Measurements from ENCODE around the gene C3orf20.

The C3orf20 gene

DNA sequence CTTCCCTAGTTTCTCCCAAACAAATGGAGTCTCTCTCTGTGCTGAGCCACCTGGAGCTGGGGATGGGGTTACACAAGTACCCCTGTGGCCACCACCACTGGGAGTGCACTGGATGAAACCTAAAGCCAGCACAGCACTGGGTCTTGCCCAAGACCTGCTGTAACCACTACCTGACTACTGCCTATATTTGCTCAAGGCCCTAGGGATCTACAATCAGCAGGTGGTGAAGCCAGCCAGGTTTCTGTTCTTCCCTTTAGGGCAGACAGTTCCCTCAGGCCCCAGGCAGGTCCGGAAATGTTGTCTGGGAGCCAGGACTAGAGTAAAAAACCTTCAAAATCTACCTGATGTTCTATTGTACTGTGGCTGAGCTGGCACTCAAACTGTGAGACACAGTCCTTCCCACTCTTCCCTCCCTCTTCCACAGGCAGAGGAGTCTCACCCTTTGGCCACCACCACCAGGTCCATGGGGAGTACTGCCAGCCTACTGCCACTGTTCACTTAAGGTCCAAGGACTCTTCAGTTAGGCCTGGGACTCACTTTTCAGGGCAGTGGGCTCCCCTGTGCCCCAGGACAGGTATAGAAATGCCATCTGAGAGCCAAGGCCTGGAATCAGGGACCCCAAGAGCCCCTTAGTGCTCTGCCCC is 23.8 kb downstream of the C3orf20 start:
- H3K36me3 ChIP-seq: no peaks in the 10 kb centered on the region
- no peak overlapping the region for H3K27ac ChIP-seq
- H3K4me3 ChIP-seq (ENCODE audit: low read depth, low read length): no peak overlapping the region
- no peak for DNase-seq
- TF ChIP-seq, protein P1, sequence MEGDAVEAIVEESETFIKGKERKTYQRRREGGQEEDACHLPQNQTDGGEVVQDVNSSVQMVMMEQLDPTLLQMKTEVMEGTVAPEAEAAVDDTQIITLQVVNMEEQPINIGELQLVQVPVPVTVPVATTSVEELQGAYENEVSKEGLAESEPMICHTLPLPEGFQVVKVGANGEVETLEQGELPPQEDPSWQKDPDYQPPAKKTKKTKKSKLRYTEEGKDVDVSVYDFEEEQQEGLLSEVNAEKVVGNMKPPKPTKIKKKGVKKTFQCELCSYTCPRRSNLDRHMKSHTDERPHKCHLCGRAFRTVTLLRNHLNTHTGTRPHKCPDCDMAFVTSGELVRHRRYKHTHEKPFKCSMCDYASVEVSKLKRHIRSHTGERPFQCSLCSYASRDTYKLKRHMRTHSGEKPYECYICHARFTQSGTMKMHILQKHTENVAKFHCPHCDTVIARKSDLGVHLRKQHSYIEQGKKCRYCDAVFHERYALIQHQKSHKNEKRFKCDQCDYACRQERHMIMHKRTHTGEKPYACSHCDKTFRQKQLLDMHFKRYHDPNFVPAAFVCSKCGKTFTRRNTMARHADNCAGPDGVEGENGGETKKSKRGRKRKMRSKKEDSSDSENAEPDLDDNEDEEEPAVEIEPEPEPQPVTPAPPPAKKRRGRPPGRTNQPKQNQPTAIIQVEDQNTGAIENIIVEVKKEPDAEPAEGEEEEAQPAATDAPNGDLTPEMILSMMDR (IDR thresholded peaks at IDR 0.05; ENCODE audit: low read depth, low read length): no peak
- H3K27me3 ChIP-seq (ENCODE audit: insufficient read depth, low read depth, severe bottlenecking): peaks cover 35% of the 10 kb centered on the region
- peaks cover 2% of the 10 kb centered on the region for H3K9me3 ChIP-seq (ENCODE audit: severe bottlenecking)

DNA sequence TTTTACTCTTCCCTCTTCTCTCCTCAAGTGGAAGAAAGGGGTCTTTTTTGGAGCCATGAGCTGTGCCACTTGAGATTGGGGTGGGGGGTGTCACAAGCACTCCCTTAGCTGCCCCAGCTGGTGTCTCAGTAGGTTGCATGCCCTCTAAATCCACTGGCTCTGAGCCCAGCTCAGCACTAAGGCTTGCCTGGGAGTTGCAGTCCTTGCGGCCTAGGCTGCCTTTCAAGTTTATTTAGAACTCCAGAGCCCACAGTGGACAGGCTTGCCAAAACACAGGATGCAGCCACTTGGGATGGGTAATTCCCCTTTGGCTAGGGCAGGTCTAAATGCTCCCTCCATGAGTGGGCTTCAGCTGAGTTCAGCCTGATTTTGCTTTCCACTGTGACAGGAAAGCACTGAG is 24.7 kb downstream of the C3orf20 start:
- Histone ChIP-seq H3K27ac (no peak overlapping the region), H3K9me3 (ENCODE audit: severe bottlenecking) (no peaks in the 10 kb centered on the region), H3K27me3 (ENCODE audit: insufficient read depth, low read depth, severe bottlenecking) (peaks cover 39% of the 10 kb centered on the region), H3K4me3 (ENCODE audit: low read depth, low read length) (no peak overlapping the region), H3K36me3 (no peaks in the 10 kb centered on the region)
- DNase-seq: no peak
- TF ChIP-seq, protein P1 (IDR thresholded peaks at IDR 0.05; ENCODE audit: low read depth, low read length): no peak

DNA sequence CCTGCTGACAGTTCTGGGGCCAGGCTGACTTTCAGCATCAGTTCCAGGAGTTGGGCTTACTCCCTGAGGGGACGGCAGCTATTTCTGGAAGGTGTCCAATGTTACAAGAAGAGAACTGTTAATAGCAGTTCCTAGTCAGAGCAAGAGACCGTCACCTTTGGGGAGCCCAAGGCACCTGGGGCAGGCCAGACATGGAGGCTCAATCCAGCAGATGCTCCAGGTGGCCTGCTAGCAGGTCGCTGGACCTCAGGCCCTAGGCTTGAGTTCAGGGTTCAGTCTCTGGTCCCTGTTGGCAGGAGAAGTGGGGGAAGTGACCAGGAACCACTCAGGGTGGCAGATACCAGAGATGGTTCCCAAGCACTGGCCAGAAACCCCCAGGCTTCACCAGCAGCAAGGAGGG is 25.9 kb downstream of the C3orf20 start:
- no peak for DNase-seq
- no peaks in the 10 kb centered on the region for H3K9me3 ChIP-seq (ENCODE audit: severe bottlenecking)
- H3K36me3 ChIP-seq: no peaks in the 10 kb centered on the region
- H3K27me3 ChIP-seq (ENCODE audit: insufficient read depth, low read depth, severe bottlenecking): peaks cover 45% of the 10 kb centered on the region
- no peak overlapping the region for H3K27ac ChIP-seq
- TF ChIP-seq, protein P1 (IDR thresholded peaks at IDR 0.05; ENCODE audit: low read depth, low read length): no peak
- no peak overlapping the region for H3K4me3 ChIP-seq (ENCODE audit: low read depth, low read length)

DNA sequence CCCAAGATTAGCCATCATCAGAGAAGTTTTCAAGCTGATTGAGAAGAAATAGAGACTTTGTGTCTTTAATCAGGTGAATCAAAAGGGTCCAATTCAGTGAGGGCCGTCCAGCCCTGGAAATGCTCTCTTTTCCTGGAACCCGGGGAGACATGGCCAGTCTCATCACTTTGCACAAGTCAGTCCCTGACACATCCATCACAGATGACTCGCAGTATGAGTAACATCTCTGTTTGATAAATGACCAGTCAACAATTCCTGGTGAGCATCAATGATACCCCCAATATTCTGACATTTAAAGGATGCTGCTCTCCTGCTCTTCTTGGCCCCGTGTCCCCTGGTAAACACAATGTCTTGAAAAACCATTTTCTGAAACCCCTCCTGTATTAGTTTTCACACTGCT is 26.7 kb downstream of the C3orf20 start:
- no peaks in the 10 kb centered on the region for H3K9me3 ChIP-seq (ENCODE audit: severe bottlenecking)
- no peak overlapping the region for H3K4me3 ChIP-seq (ENCODE audit: low read depth, low read length)
- no peaks in the 10 kb centered on the region for H3K36me3 ChIP-seq
- TF ChIP-seq, protein P1 (IDR thresholded peaks at IDR 0.05; ENCODE audit: low read depth, low read length): no peak
- no peak overlapping the region for H3K27ac ChIP-seq
- DNase-seq: no peak
- peaks cover 46% of the 10 kb centered on the region for H3K27me3 ChIP-seq (ENCODE audit: insufficient read depth, low read depth, severe bottlenecking)

DNA sequence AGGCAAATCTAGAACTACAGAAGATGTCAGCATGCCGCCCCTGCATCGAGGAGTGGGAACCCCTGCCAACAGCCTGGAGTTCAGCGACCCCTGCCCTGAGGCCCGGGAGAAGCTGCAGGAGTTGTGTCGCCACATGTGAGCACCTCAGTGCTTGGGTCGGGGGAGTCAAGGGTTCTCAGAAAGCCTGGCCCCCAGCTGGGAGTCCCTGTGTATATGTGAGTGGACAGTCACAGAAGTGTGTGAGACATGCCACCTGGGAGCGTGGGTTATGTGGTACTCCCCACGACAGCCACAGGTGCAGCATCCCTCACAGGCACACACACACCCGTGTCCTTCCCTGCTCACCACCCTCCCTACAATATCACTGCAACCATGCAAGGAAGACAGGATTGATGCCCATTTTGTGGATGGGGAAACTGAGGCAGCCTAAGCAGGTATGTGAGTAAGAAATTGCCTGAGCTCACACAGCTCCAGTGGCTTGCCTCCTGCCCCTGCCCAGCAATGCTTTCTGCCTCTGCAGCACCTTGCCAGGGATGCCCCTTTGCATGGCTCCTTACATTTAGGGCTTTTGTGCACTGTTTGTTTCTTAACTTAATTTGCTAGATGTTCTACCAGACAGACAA is 28.3 kb downstream of the C3orf20 start:
- DNase-seq: no peak
- no peaks in the 10 kb centered on the region for H3K9me3 ChIP-seq (ENCODE audit: severe bottlenecking)
- TF ChIP-seq, protein P1 (IDR thresholded peaks at IDR 0.05; ENCODE audit: low read depth, low read length): no peak
- no peaks in the 10 kb centered on the region for H3K36me3 ChIP-seq
- H3K27me3 ChIP-seq (ENCODE audit: insufficient read depth, low read depth, severe bottlenecking): peaks cover 45% of the 10 kb centered on the region
- H3K4me3 ChIP-seq (ENCODE audit: low read depth, low read length): no peak overlapping the region
- no peak overlapping the region for H3K27ac ChIP-seq

DNA sequence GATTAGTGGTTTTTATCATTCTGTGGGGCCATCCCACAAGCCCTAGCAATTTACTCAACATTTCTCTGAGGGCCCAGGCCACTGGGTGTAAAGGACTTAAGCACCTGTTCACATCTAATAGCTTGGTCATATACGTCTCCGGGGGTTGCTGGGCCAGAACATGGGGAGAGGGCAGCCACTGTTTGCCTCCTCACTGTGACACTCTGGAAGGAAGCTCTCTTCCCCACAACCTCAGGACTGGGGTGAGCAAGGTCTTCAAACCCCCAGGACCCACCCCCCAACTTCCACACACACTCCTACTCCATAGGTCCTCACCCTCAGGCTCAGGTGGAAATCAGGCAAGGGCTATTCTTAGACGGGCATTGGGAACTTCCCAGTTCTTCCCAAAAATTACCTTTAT is 28.9 kb downstream of the C3orf20 start:
- Histone ChIP-seq H3K9me3 (ENCODE audit: severe bottlenecking) (no peaks in the 10 kb centered on the region), H3K4me3 (ENCODE audit: low read depth, low read length) (no peak overlapping the region), H3K36me3 (no peaks in the 10 kb centered on the region), H3K27ac (no peak overlapping the region), H3K27me3 (ENCODE audit: insufficient read depth, low read depth, severe bottlenecking) (peaks cover 41% of the 10 kb centered on the region)
- no peak for DNase-seq
- TF ChIP-seq, protein P1 (IDR thresholded peaks at IDR 0.05; ENCODE audit: low read depth, low read length): no peak
